Measurements from ENCODE around the gene LYPD5. TPM values are rescaled to one million over a fixed set of nuclear protein-coding genes. Genes with fewer than 3 reads are reported as not detected.

Gene LYPD5
- total and polyA plus RNA-seq, 9 donors, result 0.22 to 0.83 (median 0.36) TPM

GRCh38 chr19:43747557-43748204, 54.6 kb downstream of the LYPD5 start:
- peaks cover 78% of the 10 kb centered on the region for H3K36me3 ChIP-seq (ENCODE audit: control insufficient read depth, insufficient read depth, low read length)
- no peaks in the 10 kb centered on the region for H3K9me3 ChIP-seq (replicated peaks; ENCODE audit: control insufficient read depth, low read depth, low read length)
- H3K4me3 ChIP-seq (ENCODE audit: low read length), result no peak overlapping the region
- peaks cover under 1% of the 10 kb centered on the region for H3K4me1 ChIP-seq (ENCODE audit: control insufficient read depth, insufficient read depth, low read length)
- no peak for DNase-seq
- H3K27ac ChIP-seq (ENCODE audit: low read length), result no peak overlapping the region
- no peaks in the 10 kb centered on the region for H3K27me3 ChIP-seq (ENCODE audit: control insufficient read depth, insufficient read depth, low read length)
- 97% methylated on average over 4 of the region's 16 CpGs for WGBS (ENCODE audit: insufficient coverage)

Other genes with a start within 250 kb of the LYPD5 start
- gene XRCC1, start 226.9 kb downstream of the LYPD5 start, total RNA-seq, result 27.7 TPM
- 10 to 100 TPM; 28.4 to 42.5 (median 35.7) TPM for gene XRCC1, start 226.9 kb downstream of the LYPD5 start, polyA plus RNA-seq (ENCODE audit: insufficient read depth in 1 of 8, insufficient read length in 8 of 8, low replicate concordance in 1 of 8)
- 5.0 TPM for gene PINLYP, start 226.6 kb downstream of the LYPD5 start, total RNA-seq
- gene PINLYP, start 226.6 kb downstream of the LYPD5 start, polyA plus RNA-seq (ENCODE audit: insufficient read depth in 1 of 8, insufficient read length in 8 of 8, low replicate concordance in 1 of 8), result 1 to 10 TPM; 4.6 to 7.7 (median 6.2) TPM
- gene IRGQ, start 206.3 kb downstream of the LYPD5 start, total RNA-seq, result 11.4 TPM
- 10 to 100 TPM in 7 of 8 donors, 1 to 10 TPM in 1; 9.7 to 15.1 (median 12.5) TPM for gene IRGQ, start 206.3 kb downstream of the LYPD5 start, polyA plus RNA-seq (ENCODE audit: insufficient read depth in 1 of 8, insufficient read length in 8 of 8, low replicate concordance in 1 of 8)
- gene ZNF576, start 205.9 kb downstream of the LYPD5 start, total RNA-seq, result 7.8 TPM
- gene ZNF576, start 205.9 kb downstream of the LYPD5 start, polyA plus RNA-seq (ENCODE audit: insufficient read depth in 1 of 8, insufficient read length in 8 of 8, low replicate concordance in 1 of 8), result 10 to 100 TPM in 5 of 8 donors, 1 to 10 TPM in 3; 8.3 to 12.1 (median 10.5) TPM
- gene SRRM5, start 190.4 kb downstream of the LYPD5 start, total RNA-seq, result 0.18 TPM
- gene SRRM5, start 190.4 kb downstream of the LYPD5 start, polyA plus RNA-seq (ENCODE audit: insufficient read depth in 1 of 8, insufficient read length in 8 of 8, low replicate concordance in 1 of 8), result under 1 TPM; 0.17 to 0.57 (median 0.41) TPM
- gene ZNF428, start 182.8 kb downstream of the LYPD5 start, total RNA-seq, result 55.9 TPM
- 10 to 100 TPM; 63.2 to 80.5 (median 71.9) TPM for gene ZNF428, start 182.8 kb downstream of the LYPD5 start, polyA plus RNA-seq (ENCODE audit: insufficient read depth in 1 of 8, insufficient read length in 8 of 8, low replicate concordance in 1 of 8)
- gene CADM4, start 162.6 kb downstream of the LYPD5 start, total RNA-seq, result 7.8 TPM
- 10 to 100 TPM in 5 of 8 donors, 1 to 10 TPM in 3; 6.7 to 27.1 (median 13.2) TPM for gene CADM4, start 162.6 kb downstream of the LYPD5 start, polyA plus RNA-seq (ENCODE audit: insufficient read depth in 1 of 8, insufficient read length in 8 of 8, low replicate concordance in 1 of 8)
- gene PLAUR, start 132.3 kb downstream of the LYPD5 start, total RNA-seq, result 4.9 TPM
- gene PLAUR, start 132.3 kb downstream of the LYPD5 start, polyA plus RNA-seq (ENCODE audit: insufficient read depth in 1 of 8, insufficient read length in 8 of 8, low replicate concordance in 1 of 8), result 1 to 10 TPM; 5.1 to 8.9 (median 7.4) TPM
- gene IRGC, start 86.4 kb downstream of the LYPD5 start, total RNA-seq, result not detected
- gene IRGC, start 86.4 kb downstream of the LYPD5 start, polyA plus RNA-seq (ENCODE audit: insufficient read depth in 1 of 8, insufficient read length in 8 of 8, low replicate concordance in 1 of 8), result under 1 TPM in 2 of 8 donors, not detected in 6; 0.07 to 0.09 TPM
- 20.6 TPM for gene SMG9, start 47.5 kb downstream of the LYPD5 start, total RNA-seq
- 10 to 100 TPM; 30.1 to 47.6 (median 37.1) TPM for gene SMG9, start 47.5 kb downstream of the LYPD5 start, polyA plus RNA-seq (ENCODE audit: insufficient read depth in 1 of 8, insufficient read length in 8 of 8, low replicate concordance in 1 of 8)
- gene KCNN4, start 21.5 kb downstream of the LYPD5 start, total RNA-seq, result 0.40 TPM
- 1 to 10 TPM in 2 of 8 donors, under 1 TPM in 6; 0.23 to 1.2 (median 0.73) TPM for gene KCNN4, start 21.5 kb downstream of the LYPD5 start, polyA plus RNA-seq (ENCODE audit: insufficient read depth in 1 of 8, insufficient read length in 8 of 8, low replicate concordance in 1 of 8)
- 16.8 TPM for gene ZNF283, start 24.9 kb upstream of the LYPD5 start, total RNA-seq
- 10 to 100 TPM in 2 of 8 donors, 1 to 10 TPM in 6; 5.9 to 13.1 (median 8.8) TPM for gene ZNF283, start 24.9 kb upstream of the LYPD5 start, polyA plus RNA-seq (ENCODE audit: insufficient read depth in 1 of 8, insufficient read length in 8 of 8, low replicate concordance in 1 of 8)
- gene ZNF404, start 81.5 kb upstream of the LYPD5 start, total RNA-seq, result 5.0 TPM
- gene ZNF404, start 81.5 kb upstream of the LYPD5 start, polyA plus RNA-seq (ENCODE audit: insufficient read depth in 1 of 8, insufficient read length in 8 of 8, low replicate concordance in 1 of 8), result 1 to 10 TPM; 5.5 to 9.4 (median 6.5) TPM
- gene ZNF45, start 132.8 kb upstream of the LYPD5 start, total RNA-seq, result 18.1 TPM
- gene ZNF45, start 132.8 kb upstream of the LYPD5 start, polyA plus RNA-seq (ENCODE audit: insufficient read depth in 1 of 8, insufficient read length in 8 of 8, low replicate concordance in 1 of 8), result 10 to 100 TPM; 10.5 to 18.1 (median 12.9) TPM
- 7.6 TPM for gene ZNF221, start 148.8 kb upstream of the LYPD5 start, total RNA-seq
- 1 to 10 TPM in 7 of 8 donors, under 1 TPM in 1; 0.93 to 3.2 (median 2.8) TPM for gene ZNF221, start 148.8 kb upstream of the LYPD5 start, polyA plus RNA-seq (ENCODE audit: insufficient read depth in 1 of 8, insufficient read length in 8 of 8, low replicate concordance in 1 of 8)
- 9.3 TPM for gene ZNF155, start 181.7 kb upstream of the LYPD5 start, total RNA-seq
- gene ZNF155, start 181.7 kb upstream of the LYPD5 start, polyA plus RNA-seq (ENCODE audit: insufficient read depth in 1 of 8, insufficient read length in 8 of 8, low replicate concordance in 1 of 8), result 1 to 10 TPM; 5.7 to 8.5 (median 6.8) TPM
- gene ZNF230, start 200.5 kb upstream of the LYPD5 start, total RNA-seq, result 3.8 TPM
- gene ZNF230, start 200.5 kb upstream of the LYPD5 start, polyA plus RNA-seq (ENCODE audit: insufficient read depth in 1 of 8, insufficient read length in 8 of 8, low replicate concordance in 1 of 8), result 1 to 10 TPM; 2.3 to 3.3 (median 2.6) TPM
- 5.8 TPM for gene ZNF222, start 222.9 kb upstream of the LYPD5 start, total RNA-seq
- gene ZNF222, start 222.9 kb upstream of the LYPD5 start, polyA plus RNA-seq (ENCODE audit: insufficient read depth in 1 of 8, insufficient read length in 8 of 8, low replicate concordance in 1 of 8), result 1 to 10 TPM; 3.6 to 5.5 (median 4.3) TPM
- gene ZNF223, start 249.6 kb upstream of the LYPD5 start, total RNA-seq, result 7.4 TPM
- 1 to 10 TPM; 3.6 to 5.1 (median 4.4) TPM for gene ZNF223, start 249.6 kb upstream of the LYPD5 start, polyA plus RNA-seq (ENCODE audit: insufficient read depth in 1 of 8, insufficient read length in 8 of 8, low replicate concordance in 1 of 8)